CD4-positive, CD25-positive, alpha-beta regulatory T cell (primary cell): ENCODE data around the gene CYP2W1. TPM values are rescaled to one million over a fixed set of nuclear protein-coding genes. Genes with fewer than 3 reads are reported as not detected.

Experiments used
- ATAC-seq, 2 donors: fragments of 150-1000 bp; cut with Tn5 transposase; one replicate each; pipeline ENCODE4 v1.10.0; 2021; ENCODE audit warnings: low read depth in 2 of 2, moderate number of reproducible peaks in 2 of 2, moderate library complexity in 1 of 2
- DNase-seq, 3 donors: peaks; one replicate each; pipeline versions ENCODE4 v3.0.0 to v3.0.0-alpha.2; 2012 to 2022; ENCODE audit warnings: mixed read lengths in 1 of 3
- H3K27ac ChIP-seq: one replicate; pipeline ENCODE4 v1.7.0; 2013; ENCODE audit warnings: mild to moderate bottlenecking, low read length; ENCODE audit not compliant: insufficient read depth, poor library complexity, severe bottlenecking
- H3K27me3 ChIP-seq: one replicate; pipeline ENCODE4 v1.7.0; 2013; ENCODE audit warnings: low read length; ENCODE audit not compliant: control insufficient read depth, insufficient read depth
- H3K36me3 ChIP-seq: one replicate; pipeline ENCODE4 v1.7.0; 2013; ENCODE audit warnings: mild to moderate bottlenecking, low read length, moderate library complexity; ENCODE audit not compliant: control insufficient read depth, insufficient read depth
- H3K4me1 ChIP-seq: 2 replicates; pipeline ENCODE4 v1.7.0; 2013; ENCODE audit warnings: mild to moderate bottlenecking, low read length; ENCODE audit not compliant: insufficient read depth, control insufficient read depth, poor library complexity, severe bottlenecking
- H3K4me3 ChIP-seq: one replicate; pipeline ENCODE4 v1.7.0; 2013; ENCODE audit warnings: low read depth, mild to moderate bottlenecking, low read length, moderate library complexity
- H3K9me3 ChIP-seq, 2 experiments: 1 replicate in 1 of 2; 2 replicates in 1 of 2; pipeline ENCODE4 v1.7.0; 2013; ENCODE audit warnings: low read length in 2 of 2, mild to moderate bottlenecking in 1 of 2, moderate library complexity in 1 of 2; ENCODE audit not compliant: control insufficient read depth in 2 of 2
- H3K27ac Mint-ChIP-seq, 3 donors: one replicate each; pipeline ENCODE4 v1.8.0; 2020 to 2022; ENCODE audit warnings: mild to moderate bottlenecking in 3 of 3, mixed read lengths in 3 of 3, moderate library complexity in 2 of 3
- H3K27me3 Mint-ChIP-seq: one replicate; pipeline ENCODE4 v1.8.0; 2022; ENCODE audit warnings: mild to moderate bottlenecking, mixed read lengths
- H3K36me3 Mint-ChIP-seq: one replicate; pipeline ENCODE4 v1.8.0; 2020; ENCODE audit warnings: mixed read lengths
- H3K4me1 Mint-ChIP-seq, 4 donors: one replicate each; pipeline ENCODE4 v1.8.0; 2020 to 2022; ENCODE audit warnings: mixed read lengths in 4 of 4, mild to moderate bottlenecking in 1 of 4
- H3K4me3 Mint-ChIP-seq, 4 donors: one replicate each; pipeline ENCODE4 v1.8.0; 2020 to 2022; ENCODE audit warnings: mild to moderate bottlenecking in 4 of 4, mixed read lengths in 4 of 4, moderate library complexity in 3 of 4
- H3K9me3 Mint-ChIP-seq, 7 donors: one replicate each; pipeline ENCODE4 v1.8.0; 2020 to 2022; ENCODE audit warnings: mixed read lengths in 7 of 7, mild to moderate bottlenecking in 3 of 7, moderate library complexity in 2 of 7
- polyA plus RNA-seq, 4 donors: library from polyadenylated mRNA; unstranded; fragments of 300-500 nt; fragmentation: Illumina TruSeq; gene quantifications; one replicate each; pipeline ENCODE4 v1.2.3, GENCODE V29; 2021
- total RNA-seq: library from RNA; stranded (reverse); gene quantifications from one replicate; pipeline ENCODE4 v1.2.3, GENCODE V29; 2022

The CYP2W1 gene
- total and polyA plus RNA-seq, 5 donors from 2014 or later = not detected

- H3K9me3 Mint-ChIP-seq = peaks cover 0 to 2% (median 0%) of the 10 kb centered on the region in 7 donors
- Histone ChIP-seq H3K9me3 (peaks cover 0 to under 1% of the 10 kb centered on the region in 2 experiments), H3K36me3 (no peaks in the 10 kb centered on the region), H3K4me3 (peak overlapping the region; percentile 30), H3K27ac (peak overlapping the region; percentile 86), H3K4me1 (peaks cover 23% of the 10 kb centered on the region), H3K27me3 (no peaks in the 10 kb centered on the region)
- H3K4me1 Mint-ChIP-seq = peaks cover 0 to 44% (median 20%) of the 10 kb centered on the region in 4 donors
- no peak for ATAC-seq
- peak overlapping the region; percentile 82 to 90 (median 84) for H3K4me3 Mint-ChIP-seq
- peak overlapping the region in 2 of 3 donors; percentile 80 to 86 for H3K27ac Mint-ChIP-seq
- H3K36me3 Mint-ChIP-seq = peaks cover 11% of the 10 kb centered on the region
- H3K27me3 Mint-ChIP-seq = no peaks in the 10 kb centered on the region
- DNase-seq = no peak
Observed at GRCh38 chr7:1027242-1028043, 44.5 kb downstream of the CYP2W1 start.

- Histone ChIP-seq H3K4me3 (peak overlapping the region; percentile 62), H3K27ac (peak overlapping the region; percentile 86), H3K4me1 (peaks cover 27% of the 10 kb centered on the region), H3K9me3 (no peaks in the 10 kb centered on the region), H3K27me3 (no peaks in the 10 kb centered on the region), H3K36me3 (no peaks in the 10 kb centered on the region)
- peaks cover 0 to 2% (median 0%) of the 10 kb centered on the region in 7 donors for H3K9me3 Mint-ChIP-seq
- peaks cover 8% of the 10 kb centered on the region for H3K36me3 Mint-ChIP-seq
- peak; percentile 73 for ATAC-seq
- peak; percentile 77 to 84 (median 83) for DNase-seq
- peak overlapping the region in 1 of 3 donors; percentile 91 for H3K27ac Mint-ChIP-seq
- H3K4me1 Mint-ChIP-seq = peaks cover 3 to 50% (median 25%) of the 10 kb centered on the region in 4 donors
- no peaks in the 10 kb centered on the region for H3K27me3 Mint-ChIP-seq
- H3K4me3 Mint-ChIP-seq = peak overlapping the region in 3 of 4 donors; percentile 81 to 88 (median 84)
Observed at GRCh38 chr7:1028044-1028770, 45.2 kb downstream of the CYP2W1 start.

- peaks cover 3% of the 10 kb centered on the region for H3K36me3 Mint-ChIP-seq
- H3K4me1 ChIP-seq = peaks cover 35% of the 10 kb centered on the region
- H3K4me3 ChIP-seq = peak overlapping the region; percentile 62
Observed at GRCh38 chr7:1028775-1029636, 46.0 kb downstream of the CYP2W1 start.

GRCh38 chr7:1029637-1030443 is 46.9 kb downstream of the CYP2W1 start:
- peak overlapping the region; percentile 86 for H3K27ac ChIP-seq

More at GRCh38 chr7:1028775-1029636, 46.0 kb downstream of the CYP2W1 start:
- DNase-seq (peak; percentile 38 to 79 (median 47)), ATAC-seq (peak; percentile 69 to 72)
- peak overlapping the region; percentile 86 for H3K27ac ChIP-seq
- no peaks in the 10 kb centered on the region for H3K9me3 ChIP-seq
- no peaks in the 10 kb centered on the region for H3K36me3 ChIP-seq
- no peaks in the 10 kb centered on the region for H3K27me3 Mint-ChIP-seq
- peak overlapping the region; percentile 81 to 90 (median 86) for H3K4me3 Mint-ChIP-seq
- H3K9me3 Mint-ChIP-seq = no peaks in the 10 kb centered on the region
- peaks cover 8 to 54% (median 29%) of the 10 kb centered on the region in 4 donors for H3K4me1 Mint-ChIP-seq
- H3K27ac Mint-ChIP-seq = peak overlapping the region; percentile 60 to 96 (median 91)
- H3K27me3 ChIP-seq = no peaks in the 10 kb centered on the region

GRCh38 chr7:1030444-1031070 is 47.6 kb downstream of the CYP2W1 start:
- H3K9me3 Mint-ChIP-seq = peaks cover 0 to 2% (median 0%) of the 10 kb centered on the region in 7 donors
- no peak overlapping the region for H3K27ac ChIP-seq
- no peak overlapping the region for H3K4me3 ChIP-seq
- H3K4me1 ChIP-seq = peaks cover 41% of the 10 kb centered on the region
- no peak for DNase-seq
- no peaks in the 10 kb centered on the region for H3K9me3 ChIP-seq
- peaks cover 8 to 66% (median 38%) of the 10 kb centered on the region in 4 donors for H3K4me1 Mint-ChIP-seq
- H3K36me3 ChIP-seq = no peaks in the 10 kb centered on the region
- H3K27me3 ChIP-seq = no peaks in the 10 kb centered on the region
- no peak for ATAC-seq
- H3K27me3 Mint-ChIP-seq = no peaks in the 10 kb centered on the region
- peak overlapping the region in 3 of 4 donors; percentile 28 to 80 (median 58) for H3K4me3 Mint-ChIP-seq
- peak overlapping the region in 2 of 3 donors; percentile 36 to 43 for H3K27ac Mint-ChIP-seq
- H3K36me3 Mint-ChIP-seq = peaks cover 3% of the 10 kb centered on the region

More at GRCh38 chr7:1029637-1030443, 46.9 kb downstream of the CYP2W1 start:
- Mint-ChIP-seq H3K4me3 (peak overlapping the region in 3 of 4 donors; percentile 57 to 88 (median 80)), H3K27me3 (no peaks in the 10 kb centered on the region), H3K9me3 (peaks cover 0 to 2% (median 0%) of the 10 kb centered on the region in 7 donors), H3K36me3 (peaks cover 3% of the 10 kb centered on the region), H3K4me1 (peaks cover 8 to 60% (median 35%) of the 10 kb centered on the region in 4 donors), H3K27ac (peak overlapping the region in 2 of 3 donors; percentile 60 to 93)
- no peaks in the 10 kb centered on the region for H3K36me3 ChIP-seq
- H3K4me3 ChIP-seq = no peak overlapping the region
- DNase-seq (no peak), ATAC-seq (no peak)
- H3K9me3 ChIP-seq = no peaks in the 10 kb centered on the region
- H3K27me3 ChIP-seq = no peaks in the 10 kb centered on the region
- peaks cover 41% of the 10 kb centered on the region for H3K4me1 ChIP-seq

- H3K9me3 Mint-ChIP-seq = peaks cover 0 to 2% (median 0%) of the 10 kb centered on the region in 7 donors
- H3K4me1 Mint-ChIP-seq = peaks cover 8 to 59% (median 33%) of the 10 kb centered on the region in 4 donors
- Histone ChIP-seq H3K27ac (no peak overlapping the region), H3K27me3 (no peaks in the 10 kb centered on the region), H3K9me3 (no peaks in the 10 kb centered on the region), H3K4me1 (peaks cover 39% of the 10 kb centered on the region), H3K36me3 (no peaks in the 10 kb centered on the region), H3K4me3 (no peak overlapping the region)
- H3K36me3 Mint-ChIP-seq = no peaks in the 10 kb centered on the region
- H3K27me3 Mint-ChIP-seq = no peaks in the 10 kb centered on the region
- ATAC-seq = no peak
- DNase-seq = no peak
- H3K27ac Mint-ChIP-seq = peak overlapping the region in 1 of 3 donors; percentile 78
- H3K4me3 Mint-ChIP-seq = peak overlapping the region in 1 of 4 donors; percentile 8
Observed at GRCh38 chr7:1031716-1032455, 48.9 kb downstream of the CYP2W1 start.
